GM13977 (cell line): ENCODE data around the gene YARS1.

Experiments
- DNase-seq: peaks from one replicate; pipeline ENCODE4 v3.0.0; 2012; ENCODE audit warnings: low spot score
- CTCF ChIP-seq: IDR thresholded peaks from 2 replicates; pipeline ENCODE4 v1.5.1; 2012; ENCODE audit warnings: mild to moderate bottlenecking, control low read depth; ENCODE audit not compliant: insufficient read depth; ENCODE audit errors: extremely low read depth, missing control alignments
- in situ Hi-C: fragments of 300-500 bp; cut with MboI; formaldehyde crosslinking; loops from one replicate; pipeline ENCODE4 v1.12.0; 2022; ENCODE audit warnings: low sequenced_read_pairs, low pct_unique_long_range_greater_than_20kb, mixed read lengths, inconsistent platforms; ENCODE audit not compliant: unreplicated experiment

Gene YARS1

GRCh38 chr1:32758795-32759430 lies 58.2 kb downstream of the YARS1 start:
- DNase-seq, result peak; percentile 9
- in situ Hi-C loops, result no loop called here
- no peak for TF ChIP-seq CTCF

- in situ Hi-C loops, result no loop called here
- no peak for TF ChIP-seq CTCF
- DNase-seq, result peak; percentile 9
Measured at GRCh38 chr1:32758177-32758794, 58.9 kb downstream of the YARS1 start.

- no peak for TF ChIP-seq CTCF
- in situ Hi-C loops, result no loop called here
- DNase-seq, result no peak
Measured at GRCh38 chr1:32757213-32757895, 59.8 kb downstream of the YARS1 start.

- in situ Hi-C loops, result no loop called here
- no peak for DNase-seq
- no peak for TF ChIP-seq CTCF
Measured at GRCh38 chr1:32755810-32756159, 61.4 kb downstream of the YARS1 start.

- TF ChIP-seq CTCF, result no peak
- in situ Hi-C loops, result no loop called here
- no peak for DNase-seq
Measured at GRCh38 chr1:32755098-32755809, 61.9 kb downstream of the YARS1 start.

GRCh38 chr1:32754317-32755097 lies 62.7 kb downstream of the YARS1 start:
- TF ChIP-seq CTCF, result no peak
- peak; percentile 65 for DNase-seq
- in situ Hi-C loops, result no loop called here
